ENCODE data around the gene CNPY1.

- TF ChIP-seq POLR2AphosphoS5 (IDR thresholded peaks at IDR 0.05; ENCODE audit: insufficient read depth in 1 of 2, low read depth in 1 of 2) = peak in 1 of 2 donors; percentile 8
- TF ChIP-seq, protein P1, sequence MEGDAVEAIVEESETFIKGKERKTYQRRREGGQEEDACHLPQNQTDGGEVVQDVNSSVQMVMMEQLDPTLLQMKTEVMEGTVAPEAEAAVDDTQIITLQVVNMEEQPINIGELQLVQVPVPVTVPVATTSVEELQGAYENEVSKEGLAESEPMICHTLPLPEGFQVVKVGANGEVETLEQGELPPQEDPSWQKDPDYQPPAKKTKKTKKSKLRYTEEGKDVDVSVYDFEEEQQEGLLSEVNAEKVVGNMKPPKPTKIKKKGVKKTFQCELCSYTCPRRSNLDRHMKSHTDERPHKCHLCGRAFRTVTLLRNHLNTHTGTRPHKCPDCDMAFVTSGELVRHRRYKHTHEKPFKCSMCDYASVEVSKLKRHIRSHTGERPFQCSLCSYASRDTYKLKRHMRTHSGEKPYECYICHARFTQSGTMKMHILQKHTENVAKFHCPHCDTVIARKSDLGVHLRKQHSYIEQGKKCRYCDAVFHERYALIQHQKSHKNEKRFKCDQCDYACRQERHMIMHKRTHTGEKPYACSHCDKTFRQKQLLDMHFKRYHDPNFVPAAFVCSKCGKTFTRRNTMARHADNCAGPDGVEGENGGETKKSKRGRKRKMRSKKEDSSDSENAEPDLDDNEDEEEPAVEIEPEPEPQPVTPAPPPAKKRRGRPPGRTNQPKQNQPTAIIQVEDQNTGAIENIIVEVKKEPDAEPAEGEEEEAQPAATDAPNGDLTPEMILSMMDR (IDR thresholded peaks at IDR 0.05) = no peak
These were observed 38.6 kb upstream of the CNPY1 start for GRCh38 chr7:155584763-155585531.

Measured in vagina (tissue), 2 donors.